ENCODE data around the gene GALNT3. TPM values are rescaled to one million over a fixed set of nuclear protein-coding genes. Genes with fewer than 3 reads are reported as not detected.

The GALNT3 gene
- total RNA-seq, 1 donor from 2014 or later: 11.8 TPM

DNA sequence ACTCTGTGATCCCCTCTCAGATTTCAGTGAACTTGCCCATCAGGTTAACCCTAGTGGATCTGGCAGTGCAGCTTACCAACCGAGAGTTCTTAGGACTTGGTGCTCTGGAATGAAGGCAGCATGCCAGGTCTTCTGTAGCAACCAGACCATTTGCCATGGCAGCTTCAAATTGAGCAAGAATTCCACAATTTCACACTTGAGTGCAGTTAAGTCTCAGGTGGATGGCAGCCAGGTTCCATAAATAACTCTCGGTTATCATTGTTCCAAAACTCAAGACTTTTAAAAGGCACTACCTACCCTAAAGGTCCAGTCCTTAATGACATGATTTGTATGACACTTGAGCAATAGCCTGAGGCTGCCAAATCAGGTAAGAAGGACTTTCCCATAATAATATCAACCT is 48.1 kb downstream of the GALNT3 start:
- no peak for DNase-seq (ENCODE audit: low spot score)

DNA sequence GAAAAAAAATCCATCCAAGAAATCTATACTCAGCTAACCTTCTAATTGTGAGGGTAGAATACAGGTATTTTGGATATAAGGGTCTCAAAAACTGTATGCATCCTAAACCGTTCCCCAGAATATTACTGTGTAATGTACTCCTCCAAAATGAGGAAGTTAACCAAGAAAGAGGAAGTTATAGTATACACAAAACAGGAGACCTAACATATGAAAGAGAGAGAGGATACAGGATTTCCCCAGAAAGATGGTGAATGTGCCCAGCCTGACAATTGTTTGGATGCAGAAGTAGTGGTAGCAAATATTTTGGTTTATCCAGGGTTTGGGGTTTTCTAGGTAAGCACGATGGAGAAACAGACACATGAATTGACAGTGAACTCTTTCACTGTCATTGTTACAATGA is 50.6 kb downstream of the GALNT3 start:
- DNase-seq (ENCODE audit: low spot score): no peak

DNA sequence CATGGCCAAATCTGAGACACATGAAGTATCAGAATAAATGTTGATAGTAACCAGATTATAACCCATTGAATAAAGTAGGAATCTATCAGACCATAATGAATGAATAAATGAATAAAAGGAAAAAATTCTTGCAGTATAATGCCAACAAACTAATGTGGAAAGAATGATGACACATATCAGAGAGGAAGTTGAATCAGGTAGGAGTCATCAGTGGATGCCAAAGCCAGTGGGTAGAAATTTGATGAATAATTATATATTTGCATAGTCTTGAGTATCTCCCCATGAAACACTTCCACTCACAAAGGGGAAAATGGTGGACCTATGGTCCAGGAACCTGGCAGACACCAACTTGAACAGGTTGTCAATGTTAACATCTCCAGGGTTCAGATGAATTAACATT is 68.6 kb downstream of the GALNT3 start:
- no peak for DNase-seq (ENCODE audit: low spot score)

DNA sequence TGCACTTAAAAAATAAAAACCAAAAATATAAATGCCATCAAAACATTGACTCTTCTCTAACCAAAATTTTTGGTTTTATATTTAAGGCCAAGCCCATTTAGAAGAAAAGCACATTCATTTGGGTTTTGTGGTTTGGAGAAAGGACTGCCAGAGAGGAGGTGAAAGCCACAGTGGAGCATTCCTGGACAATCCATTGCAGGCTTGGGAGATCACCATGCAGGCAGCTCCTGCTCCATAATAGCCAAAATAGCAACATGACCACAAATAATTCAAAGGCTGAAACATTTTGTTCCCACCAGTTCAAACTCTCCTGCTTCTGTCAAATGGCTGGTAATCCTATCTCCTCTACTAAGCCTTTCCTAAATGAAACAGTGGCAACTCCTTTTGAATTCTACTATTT is 73.5 kb downstream of the GALNT3 start:
- DNase-seq (ENCODE audit: low spot score): no peak

DNA sequence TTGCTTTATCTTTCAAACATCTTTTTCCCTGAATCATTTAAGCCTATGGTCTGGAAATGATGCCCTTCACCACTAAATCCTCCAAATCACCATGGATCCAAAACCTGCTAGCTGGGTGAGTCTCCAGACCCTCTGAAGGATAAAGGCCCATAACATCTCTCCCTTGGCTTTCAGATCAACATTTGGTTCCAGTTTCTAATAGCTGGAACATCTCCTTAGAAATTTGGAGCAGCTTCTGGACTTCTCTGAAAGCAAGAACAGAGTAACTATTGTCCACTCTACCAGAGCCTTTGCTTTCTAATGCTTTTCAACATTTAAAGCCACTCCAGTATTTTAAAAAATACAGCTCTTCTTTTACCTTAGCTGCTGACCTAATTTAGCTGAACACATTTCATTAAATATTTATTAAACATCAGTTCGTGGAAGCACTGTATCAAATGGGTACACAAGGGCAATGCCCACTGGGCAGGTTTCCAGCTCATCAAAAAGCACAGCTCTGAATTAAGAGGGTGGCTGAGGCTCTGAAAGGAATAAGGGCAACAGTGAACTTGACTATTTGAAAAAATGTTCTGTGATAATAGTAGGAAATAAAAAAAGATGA is 75.3 kb downstream of the GALNT3 start:
- DNase-seq (ENCODE audit: low spot score): no peak

DNA sequence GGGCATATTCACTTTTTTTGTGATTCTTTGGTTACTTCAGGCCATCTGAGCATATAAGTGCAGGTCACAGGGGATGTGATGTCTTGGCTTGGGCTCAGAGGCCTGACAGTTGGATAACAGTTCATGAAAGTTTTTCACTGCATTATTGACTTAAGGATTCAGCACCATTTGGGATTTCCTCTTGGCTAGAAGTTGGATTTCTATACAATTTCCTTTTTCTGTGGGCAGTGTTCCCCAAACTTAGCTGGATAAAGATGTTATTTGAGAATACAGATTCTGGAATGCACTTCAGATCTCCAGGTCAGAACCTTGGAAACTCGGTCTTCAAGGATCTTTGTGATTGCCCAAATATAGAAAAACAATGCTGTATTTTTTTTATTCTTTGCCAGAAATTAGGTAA is 78.0 kb downstream of the GALNT3 start:
- DNase-seq (ENCODE audit: low spot score): no peak

DNA sequence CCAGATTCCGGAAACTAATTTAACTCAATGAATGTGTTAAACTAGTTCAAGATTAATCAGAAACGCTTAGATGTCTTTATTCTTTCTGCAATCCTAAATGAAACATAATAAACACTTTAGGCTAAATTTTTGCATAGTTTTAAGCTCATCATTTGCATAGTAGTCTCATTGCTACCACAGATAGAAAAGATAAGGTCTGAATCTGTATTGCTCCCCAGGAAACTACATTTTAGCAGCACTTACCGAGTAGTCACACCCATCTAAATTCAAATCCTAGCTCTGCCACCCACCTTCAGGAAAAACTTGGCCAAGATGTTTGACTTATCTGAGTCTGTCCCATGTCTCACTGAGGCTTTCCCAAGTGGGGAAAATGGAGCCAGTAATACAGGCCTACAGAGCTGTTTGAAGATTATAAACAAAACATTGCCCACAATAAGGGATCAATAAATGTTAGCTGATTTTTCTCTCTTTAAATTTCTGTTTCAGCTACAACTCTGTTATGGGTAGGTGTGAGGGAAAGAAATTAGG is 87.0 kb downstream of the GALNT3 start:
- no peak for DNase-seq (ENCODE audit: low spot score)

DNA sequence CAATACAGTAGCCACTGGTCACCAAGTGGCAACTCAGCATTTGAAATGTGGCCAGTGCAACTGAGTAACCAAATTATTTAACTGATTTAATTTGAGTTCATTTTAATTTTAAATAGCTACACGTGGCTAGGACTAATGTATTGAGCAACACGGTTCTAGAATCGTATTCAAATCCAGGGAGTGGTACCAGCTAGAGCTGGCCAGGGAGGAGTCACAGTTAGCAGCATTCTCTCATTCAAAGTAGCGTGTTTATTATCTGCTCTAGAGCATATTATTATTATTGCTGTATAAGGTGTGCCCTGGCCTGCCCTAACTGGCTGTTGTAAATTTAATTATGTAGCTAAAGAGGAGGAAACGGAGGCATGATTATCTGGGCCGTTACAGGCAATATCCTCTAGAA is 92.9 kb downstream of the GALNT3 start:
- no peak for DNase-seq (ENCODE audit: low spot score)

DNA sequence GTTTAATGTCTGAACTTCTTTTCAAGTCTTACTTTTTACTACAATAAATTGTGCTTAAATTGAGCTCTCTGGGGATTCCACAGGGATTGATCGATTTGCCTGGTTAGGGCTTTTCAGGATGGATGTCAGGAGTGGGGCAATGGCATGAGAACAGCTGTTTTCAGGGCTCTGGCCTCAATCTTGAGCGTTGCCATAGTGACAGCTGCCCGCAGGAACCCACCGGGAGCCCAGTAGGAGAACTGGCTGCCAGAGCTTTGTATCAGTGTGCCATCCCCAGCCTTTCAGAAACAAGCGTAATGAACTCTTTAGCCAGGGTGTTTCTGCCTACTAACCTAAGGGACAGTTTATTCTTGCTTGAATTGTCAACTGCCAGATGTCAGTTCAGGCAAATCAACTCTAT is 93.5 kb downstream of the GALNT3 start:
- DNase-seq (ENCODE audit: low spot score): no peak

DNA sequence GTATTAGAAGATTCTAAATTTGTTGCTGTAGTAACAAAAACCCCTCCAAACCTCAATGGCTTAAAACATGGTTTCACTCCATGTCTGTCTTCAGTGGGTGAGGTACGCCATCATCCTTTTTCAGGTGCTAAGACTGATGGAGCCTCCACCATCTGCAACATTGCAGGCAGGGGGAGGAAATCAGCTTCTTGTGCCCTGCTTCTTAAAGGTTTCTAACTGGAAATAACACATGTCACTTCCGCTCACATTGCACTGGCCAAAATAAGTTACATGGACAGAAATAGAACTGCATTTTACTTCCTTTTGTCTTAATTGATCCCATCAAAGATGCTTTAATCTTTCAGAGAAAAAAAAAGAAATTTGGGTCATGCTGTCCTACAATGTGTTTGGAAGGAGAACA is 94.1 kb downstream of the GALNT3 start:
- DNase-seq (ENCODE audit: low spot score): no peak

DNA sequence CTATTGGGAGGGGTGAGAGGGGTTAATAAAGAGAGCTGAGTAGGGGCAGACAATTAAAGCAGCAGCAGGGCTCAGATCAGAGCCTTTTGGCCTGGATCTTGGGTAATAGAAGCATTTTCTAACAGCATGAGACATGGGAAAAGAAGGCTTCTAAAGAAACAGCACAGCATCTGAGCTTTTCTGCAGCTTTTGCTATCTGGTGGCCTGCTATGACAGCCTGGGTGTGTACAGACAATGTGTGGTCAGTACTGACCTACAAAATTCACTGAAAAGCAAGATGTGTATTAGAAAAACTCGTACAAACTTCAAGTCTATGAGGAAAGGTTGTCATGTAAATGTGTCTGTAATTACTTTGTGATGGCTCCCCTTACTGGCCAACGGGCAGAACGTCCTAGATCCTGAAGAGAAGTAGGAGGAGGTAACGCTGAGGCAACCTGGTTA is 95.6 kb downstream of the GALNT3 start:
- DNase-seq (ENCODE audit: low spot score): peak; percentile 63

DNA sequence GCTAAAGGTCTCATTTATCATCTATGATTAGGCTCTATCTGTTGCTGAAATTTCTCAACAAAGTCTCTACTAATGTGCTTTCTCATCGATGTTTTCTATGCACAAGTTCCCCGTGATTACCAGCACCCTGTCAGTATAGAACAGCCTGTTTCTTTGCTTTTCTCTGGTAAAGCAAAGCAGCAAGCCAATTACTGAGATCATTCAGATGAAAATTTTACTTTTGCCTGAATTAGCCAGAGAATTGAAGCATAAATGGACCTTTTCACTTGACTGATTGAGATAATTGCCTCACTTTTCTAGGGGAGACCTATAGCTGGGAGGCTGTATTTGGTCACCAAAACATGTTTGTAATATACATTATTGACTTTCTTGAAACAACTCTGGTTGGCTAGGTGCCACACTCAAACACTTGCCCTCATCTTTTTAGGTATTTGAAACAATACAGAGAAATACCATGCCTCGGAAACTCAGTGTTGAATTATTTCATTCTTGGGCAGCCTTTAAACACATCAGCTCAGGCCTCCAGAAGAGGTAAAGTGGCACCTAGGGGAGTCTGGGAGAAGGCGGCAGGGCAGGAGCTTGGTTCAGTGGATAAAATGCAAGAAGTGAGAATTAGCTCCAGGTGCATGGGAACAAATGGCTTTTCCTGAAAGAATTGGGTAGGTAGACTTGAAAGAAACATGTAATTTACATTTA is 96.2 kb downstream of the GALNT3 start:
- no peak for DNase-seq (ENCODE audit: low spot score)

Other genes starting within 250 kb of the GALNT3 start
- 53.0 TPM for gene TTC21B, start 159.5 kb upstream of the GALNT3 start, total RNA-seq (ENCODE audit: insufficient read depth, low replicate concordance)

Measured in umbilical cord (tissue), 2 donors.